A549 (cell line): ENCODE results near the gene RNF13. TPM values are rescaled to one million over a fixed set of nuclear protein-coding genes. Genes with fewer than 3 reads are reported as not detected.
A peak's percentile ranks its signal among the peaks of the same experiment; 100 is the strongest.
"Not testable (repeated sequence)": the region's sequence is repeated elsewhere in the genome, so short reads cannot be mapped to it uniquely, and the experiment has no call there.

Experiments used
- ATAC-seq, 2 experiments: fragments of 200-7000 bp in 1 of 2; fragments of >200 bp in 1 of 2; cut with Nextera tagmentation in 1 of 2; cut with Tn5 transposase in 1 of 2; 3 replicates each; pipeline versions ENCODE4 v1.8.0 to v1.9.1; 2018 to 2020; ENCODE audit warnings: mild to moderate bottlenecking in 1 of 2, moderate library complexity in 1 of 2
- CTCF ChIA-PET: fragments of 300-600 bp; sonication (Branson Sonifier 250); formaldehyde crosslinking; extraction: SDS; loops from one replicate; lab custom pipeline; 2021; ENCODE audit warnings: antibody characterized with exemption, inconsistent platforms; lab: Yijun Ruan, JAX
- POLR2A ChIA-PET: fragments of 350-600 bp; formaldehyde crosslinking; extraction: SDS; loops from one replicate; lab custom pipeline; 2021; ENCODE audit warnings: antibody characterized with exemption, inconsistent platforms; lab: Yijun Ruan, JAX
- DNase-seq, 2 experiments: peaks; one replicate each; pipeline versions ENCODE4 v3.0.0 to v3.0.0-alpha.2; 2011 to 2016; ENCODE audit warnings: low read depth in 1 of 2, low spot score in 1 of 2
- FAIRE-seq: peaks from 2 replicates; lab custom pipeline; 2011; peaks lifted over from hg19 to GRCh38; lab: Jason Lieb, UNC
- H3K27ac ChIP-seq, 2 experiments: fragments of >200 bp; sonication (Bioruptor Twin); formaldehyde crosslinking; 3 replicates each; pipeline ENCODE4 v1.5.1; 2016 to 2017
- H3K4me1 ChIP-seq: fragments of >200 bp; sonication (Bioruptor Twin); formaldehyde crosslinking; 3 replicates; pipeline ENCODE4 v1.6.1; 2016
- H3K4me2 ChIP-seq: fragments of >200 bp; sonication (Bioruptor Twin); formaldehyde crosslinking; 3 replicates; pipeline ENCODE4 v1.6.1; 2016
- H3K4me3 ChIP-seq: fragments of >200 bp; sonication (Bioruptor Twin); formaldehyde crosslinking; 3 replicates; pipeline ENCODE4 v1.5.1; 2016
- H3K9me3 ChIP-seq: fragments of >200 bp; sonication (Bioruptor Twin); formaldehyde crosslinking; 3 replicates; pipeline ENCODE4 v1.6.1; 2016
- ATOH8 ChIP-seq: fragments of 250-450 bp; sonication (Bioruptor Pico); IDR thresholded peaks from 2 replicates; pipeline ENCODE4 v1.5.0; 2020; ENCODE audit warnings: low read depth, mild to moderate bottlenecking, moderate library complexity
- BHLHE40 ChIP-seq: IDR thresholded peaks from 2 replicates; pipeline ENCODE4 v1.6.1; 2012; ENCODE audit warnings: low read depth, low read length, inconsistent platforms
- CEBPB ChIP-seq, 2 experiments: fragments of >200 bp in 1 of 2; sonication (Bioruptor Twin) in 1 of 2; formaldehyde crosslinking in 1 of 2; IDR thresholded peaks; 2 replicates each; pipeline ENCODE4 v1.6.1; 2012 to 2016
- EHF ChIP-seq: fragments of 250-450 bp; sonication (Bioruptor Pico); IDR thresholded peaks from 2 replicates; pipeline ENCODE4 v1.5.0; 2020; ENCODE audit warnings: mild to moderate bottlenecking
- EHMT2 ChIP-seq: fragments of 200-600 bp; sonication (generic); IDR thresholded peaks from 2 replicates; pipeline ENCODE4 v1.6.1; 2016; ENCODE audit warnings: antibody characterized with exemption, low read depth, mild to moderate bottlenecking, moderate library complexity
- EP300 ChIP-seq, 2 experiments: fragments of >200 bp; sonication (Bioruptor Twin); formaldehyde crosslinking; IDR thresholded peaks; 2 replicates in 1 of 2; 3 replicates in 1 of 2; pipeline ENCODE4 v1.6.1; 2016 to 2017
- FOSB ChIP-seq: fragments of 250-450 bp; sonication (Bioruptor Pico); IDR thresholded peaks from 2 replicates; pipeline ENCODE4 v1.5.0; 2020; ENCODE audit warnings: mild to moderate bottlenecking, moderate library complexity
- FOXS1 ChIP-seq: fragments of 250-450 bp; sonication (Bioruptor Pico); IDR thresholded peaks from 2 replicates; pipeline ENCODE4 v1.5.0; 2020; ENCODE audit warnings: mild to moderate bottlenecking, moderate library complexity
- GATA3 ChIP-seq: IDR thresholded peaks from 2 replicates; pipeline ENCODE4 v1.6.1; 2012; ENCODE audit warnings: borderline replicate concordance
- KDM5A ChIP-seq: fragments of 200-600 bp; sonication (generic); IDR thresholded peaks from 2 replicates; pipeline ENCODE4 v1.6.1; 2016; ENCODE audit warnings: antibody characterized with exemption, mild to moderate bottlenecking
- MAFK ChIP-seq: fragments of 450-650 bp; IDR thresholded peaks from 2 replicates; pipeline ENCODE4 v1.6.1; 2014; ENCODE audit not compliant: partially characterized antibody
- MAZ ChIP-seq: fragments of 150-350 bp; IDR thresholded peaks from 2 replicates; pipeline ENCODE4 v1.6.1; 2014; ENCODE audit warnings: antibody characterized with exemption, low read depth, low read length, borderline replicate concordance
- NPAS2 ChIP-seq: fragments of 250-450 bp; sonication (Bioruptor Pico); IDR thresholded peaks from 2 replicates; pipeline ENCODE4 v1.8.0; 2022; ENCODE audit warnings: mild to moderate bottlenecking, moderate library complexity, borderline replicate concordance
- RAD21 ChIP-seq, 2 experiments: fragments of >200 bp in 1 of 2; sonication (Bioruptor Twin) in 1 of 2; formaldehyde crosslinking in 1 of 2; IDR thresholded peaks in 1 of 2; conservative IDR thresholded peaks in 1 of 2; 2 replicates in 1 of 2; 3 replicates in 1 of 2; pipeline ENCODE4 v1.6.1; 2012 to 2018; ENCODE audit warnings: inconsistent platforms in 1 of 2
- RNF2 ChIP-seq: fragments of 200-600 bp; sonication (generic); IDR thresholded peaks from 2 replicates; pipeline ENCODE4 v1.6.1; 2016; ENCODE audit warnings: low read depth, mild to moderate bottlenecking, antibody characterized with exemption, moderate library complexity, borderline replicate concordance
- SMC3 ChIP-seq: fragments of >200 bp; sonication (Bioruptor Twin); formaldehyde crosslinking; IDR thresholded peaks from 3 replicates; pipeline ENCODE4 v1.6.1; 2018; ENCODE audit warnings: inconsistent platforms
- SREBF2 ChIP-seq: fragments of 450-650 bp; IDR thresholded peaks from 2 replicates; pipeline ENCODE4 v1.6.1; 2014; ENCODE audit warnings: mild to moderate bottlenecking, moderate library complexity
- TP53 ChIP-seq: fragments of 250-450 bp; sonication (Bioruptor Pico); IDR thresholded peaks from 2 replicates; pipeline ENCODE4 v1.5.0; 2021; ENCODE audit warnings: mild to moderate bottlenecking, moderate library complexity
- ZFP36 ChIP-seq: fragments of 450-650 bp; IDR thresholded peaks from 2 replicates; pipeline ENCODE4 v1.6.1; 2014; ENCODE audit warnings: borderline replicate concordance; ENCODE audit not compliant: partially characterized antibody
- WGBS: methylation state at CpG from one replicate; pipeline ENCODE4 v1.1.6; 2017; ENCODE audit errors: missing lambda C conversion rate; 5-methylcytosine and 5-hydroxymethylcytosine counted together
- polyA plus RNA-seq, 4 experiments: library from polyadenylated mRNA; depleted of rRNA in 3 of 4; stranded (reverse); fragments of >200 nt; fragmentation: RNase III in 1 of 4; extraction: RNeasy Plus Mini Kit Qiagen cat#74134 plus additional on column Dnase treatment in 1 of 4; gene quantifications; 2 replicates in 3 of 4; 3 replicates in 1 of 4; pipeline ENCODE4 v1.2.3, GENCODE V29; 2011 to 2017
- TF ChIP-seq, protein P1 (sequence below): fragments of >200 bp; sonication (Bioruptor Twin); formaldehyde crosslinking; IDR thresholded peaks from 3 replicates; pipeline ENCODE4 v1.6.1; 2016

The RNF13 gene
- polyA plus RNA-seq, 2 of the 4 experiments (the other 2 are of a cell fraction): 46.2 to 100 TPM

DNA sequence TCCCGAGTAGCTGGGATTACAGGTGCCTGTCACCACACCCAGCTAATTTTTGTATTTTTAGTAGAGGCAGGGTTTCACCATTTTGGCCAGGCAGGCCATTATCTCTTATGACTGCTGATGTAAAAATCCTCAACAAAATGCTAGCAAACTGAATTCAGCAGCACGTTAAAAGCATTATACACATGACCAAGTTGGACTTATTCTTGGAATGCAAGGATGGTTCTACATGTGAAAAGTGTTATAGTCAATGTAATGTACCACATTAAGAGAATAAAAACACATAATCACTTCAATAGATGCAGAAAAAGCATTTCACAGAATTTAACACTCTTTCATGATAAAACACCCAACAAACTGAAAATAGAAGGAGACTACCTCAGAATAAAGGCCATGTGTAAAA is 20.2 kb downstream of the RNF13 start:
- ATAC-seq (no peak), DNase-seq (no peak), FAIRE-seq (no peak)
- no peaks in the 10 kb centered on the region for H3K4me1 ChIP-seq
- CTCF ChIA-PET: no interaction called here
- H3K4me3 ChIP-seq: no peak overlapping the region
- POLR2A ChIA-PET: no interaction called here
- H3K9me3 ChIP-seq: peaks cover 61% of the 10 kb centered on the region
- H3K4me2 ChIP-seq: no peak overlapping the region
- TF ChIP-seq MAFK (no peak), RNF2 (no peak), EHF (CRISPR knock-in tag) (no peak), MAZ (no peak), KDM5A (no peak), BHLHE40 (no peak), ATOH8 (CRISPR knock-in tag) (no peak), RAD21 (conservative IDR thresholded peaks at IDR 0.05 in 1 of 2, IDR thresholded peaks at IDR 0.05 in 1 of 2) (no peak), EP300 (IDR thresholded peaks at IDR 0.05) (no peak), GATA3 (no peak), FOXS1 (CRISPR knock-in tag) (no peak), SREBF2 (no peak), NPAS2 (CRISPR knock-in tag) (no peak), FOSB (CRISPR knock-in tag) (no peak), TP53 (CRISPR knock-in tag) (no peak), EHMT2 (no peak), SMC3 (no peak)
- TF ChIP-seq, protein P1, sequence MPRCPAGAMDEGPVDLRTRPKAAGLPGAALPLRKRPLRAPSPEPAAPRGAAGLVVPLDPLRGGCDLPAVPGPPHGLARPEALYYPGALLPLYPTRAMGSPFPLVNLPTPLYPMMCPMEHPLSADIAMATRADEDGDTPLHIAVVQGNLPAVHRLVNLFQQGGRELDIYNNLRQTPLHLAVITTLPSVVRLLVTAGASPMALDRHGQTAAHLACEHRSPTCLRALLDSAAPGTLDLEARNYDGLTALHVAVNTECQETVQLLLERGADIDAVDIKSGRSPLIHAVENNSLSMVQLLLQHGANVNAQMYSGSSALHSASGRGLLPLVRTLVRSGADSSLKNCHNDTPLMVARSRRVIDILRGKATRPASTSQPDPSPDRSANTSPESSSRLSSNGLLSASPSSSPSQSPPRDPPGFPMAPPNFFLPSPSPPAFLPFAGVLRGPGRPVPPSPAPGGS: no peak
- no peak overlapping the region for H3K27ac ChIP-seq
- 85% methylated on average over 2 of the region's 2 CpGs for WGBS

DNA sequence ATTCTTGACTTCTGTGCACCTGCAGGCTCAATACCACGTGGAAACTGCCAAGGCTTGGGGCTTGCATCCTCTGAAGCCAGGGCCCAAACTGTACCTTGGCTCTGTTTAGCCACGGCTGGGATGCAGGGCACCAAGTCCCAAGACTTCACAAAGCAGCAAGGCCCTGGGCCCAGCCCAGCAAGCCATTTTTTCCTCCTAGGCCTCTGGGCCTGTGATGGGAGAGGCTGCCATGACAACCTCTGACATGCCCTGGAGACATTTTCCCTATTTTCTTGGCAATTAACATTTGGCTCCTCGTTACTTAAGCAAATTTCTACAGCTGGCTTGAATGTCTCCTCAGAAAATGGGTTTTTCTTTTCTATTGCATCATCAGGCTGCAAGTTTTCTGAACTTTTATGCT is 25.5 kb downstream of the RNF13 start:
- CTCF ChIA-PET, H3K4me1 ChIP-seq, H3K27ac ChIP-seq: not testable (repeated sequence)
- TF ChIP-seq ZFP36: peak; percentile 94
- TF ChIP-seq, all 56 proteins: peak for 1; not testable (repeated sequence) for 55
- H3K4me2 ChIP-seq, DNase-seq, POLR2A ChIA-PET, H3K4me3 ChIP-seq, ATAC-seq, FAIRE-seq: not testable (repeated sequence)
- 84% methylated on average over 3 of the region's 3 CpGs for WGBS
- peaks cover 41% of the 10 kb centered on the region for H3K9me3 ChIP-seq

GRCh38 chr3:149839469-149839868 is 26.5 kb downstream of the RNF13 start:
- CTCF ChIA-PET: not testable (repeated sequence)

DNA sequence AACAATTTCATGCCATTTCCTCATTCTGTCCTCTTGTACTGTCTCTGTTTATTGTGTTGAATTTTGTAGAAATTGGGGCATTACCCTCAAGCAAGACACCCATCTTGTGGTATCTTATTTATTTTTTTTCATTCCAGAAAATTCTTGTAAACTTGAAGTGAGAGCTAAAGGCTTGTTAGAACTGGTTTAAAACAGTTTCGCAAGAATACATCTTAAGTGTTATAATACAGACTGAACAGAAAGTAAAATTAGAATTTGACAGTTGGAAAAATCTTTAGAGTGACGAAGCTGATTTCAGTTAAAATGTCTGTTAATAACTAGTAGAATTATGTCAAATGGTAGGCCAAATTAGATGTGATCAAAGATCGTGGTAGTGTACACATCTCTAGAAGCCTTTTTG is 26.9 kb downstream of the RNF13 start:
- ATAC-seq: no peak
- DNase-seq: no peak
- POLR2A ChIA-PET: no interaction called here
- no peak for FAIRE-seq
- CTCF ChIA-PET: no interaction called here
- TF ChIP-seq SMC3: no peak
- TF ChIP-seq CEBPB (IDR thresholded peaks at IDR 0.05): peak in 1 of 2 experiments; percentile 11; a peak in 1 of 4 replicates
- Histone ChIP-seq H3K4me1 (peaks cover 6% of the 10 kb centered on the region; the same call in 2 of the 3 replicates), H3K4me2 (no peak overlapping the region), H3K4me3 (no peak overlapping the region), H3K27ac (no peak overlapping the region), H3K9me3 (peaks cover 27% of the 10 kb centered on the region)
- 90% methylated on average over 3 of the region's 3 CpGs for WGBS

More at GRCh38 chr3:149839469-149839868, 26.5 kb downstream of the RNF13 start:
- H3K4me2 ChIP-seq, ATAC-seq, FAIRE-seq, H3K4me1 ChIP-seq, H3K4me3 ChIP-seq, POLR2A ChIA-PET, DNase-seq, H3K27ac ChIP-seq: not testable (repeated sequence)
- H3K9me3 ChIP-seq: peaks cover 31% of the 10 kb centered on the region
- 85% methylated on average over 3 of the region's 3 CpGs for WGBS
